Measurements from ENCODE around the gene ZNF143.

- TF ChIP-seq CTCF (IDR thresholded peaks at IDR 0.05; ENCODE audit: poor library complexity, severe bottlenecking), result no peak
- TF ChIP-seq TAF1 (IDR thresholded peaks at IDR 0.05; ENCODE audit: low read depth), result peak; percentile 30
- TF ChIP-seq POLR2AphosphoS5 (IDR thresholded peaks at IDR 0.05), result no peak
- no peak for TF ChIP-seq SMC3 (conservative IDR thresholded peaks at IDR 0.05; ENCODE audit: poor library complexity)
- TF ChIP-seq EZH2 (IDR thresholded peaks at IDR 0.05; ENCODE audit: borderline replicate concordance, insufficient read depth, low read length, poor library complexity, severe bottlenecking), result no peak
- no peak for TF ChIP-seq REST (IDR thresholded peaks at IDR 0.05; ENCODE audit: borderline replicate concordance)
- no peak for TF ChIP-seq MXI1 (conservative IDR thresholded peaks at IDR 0.05; ENCODE audit: poor library complexity, severe bottlenecking)
Observed at GRCh38 chr11:9574622-9575259, 113.9 kb downstream of the ZNF143 start.

Data from neural cell (in vitro differentiated cells).